Measurements from ENCODE around the gene ZXDC.

The ZXDC gene

DNA sequence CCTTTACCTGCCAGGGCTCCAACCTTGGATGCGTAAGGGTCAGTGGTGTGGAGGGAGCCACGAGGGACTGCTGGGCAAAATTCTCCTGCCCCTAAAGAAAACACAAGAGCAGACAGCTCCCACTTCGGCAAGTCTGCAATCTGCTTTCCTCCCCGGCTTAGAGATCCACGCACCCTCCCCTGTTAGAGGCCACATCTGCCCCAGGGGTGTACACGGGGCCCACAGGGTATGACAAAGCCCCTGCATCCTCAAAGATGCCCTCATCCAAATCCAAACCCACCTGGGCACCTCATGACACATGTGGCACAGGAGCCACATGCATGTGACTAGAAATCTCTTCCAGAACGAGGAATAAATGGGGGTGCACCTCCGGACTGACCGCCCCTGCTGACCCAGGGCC lies 25.5 kb downstream of the ZXDC start:
- DNase-seq, result no peak

GRCh38 chr3:126449621-126450051 lies 26.1 kb downstream of the ZXDC start:
- no peak for DNase-seq

DNA sequence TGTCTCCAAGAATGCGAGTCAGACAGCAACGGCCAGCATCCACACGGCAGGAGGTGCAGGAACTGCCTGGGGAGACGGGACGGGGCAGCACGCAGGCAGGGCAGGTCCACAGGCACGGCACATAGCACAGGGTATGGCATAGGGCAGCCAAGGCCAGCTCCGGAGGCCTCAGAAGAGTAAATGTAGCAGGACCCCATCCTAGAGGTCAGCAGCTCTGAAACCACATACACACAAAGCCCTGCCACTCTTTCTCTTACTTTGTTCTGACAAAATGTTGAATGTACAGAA lies 26.9 kb downstream of the ZXDC start:
- DNase-seq, result no peak

DNA sequence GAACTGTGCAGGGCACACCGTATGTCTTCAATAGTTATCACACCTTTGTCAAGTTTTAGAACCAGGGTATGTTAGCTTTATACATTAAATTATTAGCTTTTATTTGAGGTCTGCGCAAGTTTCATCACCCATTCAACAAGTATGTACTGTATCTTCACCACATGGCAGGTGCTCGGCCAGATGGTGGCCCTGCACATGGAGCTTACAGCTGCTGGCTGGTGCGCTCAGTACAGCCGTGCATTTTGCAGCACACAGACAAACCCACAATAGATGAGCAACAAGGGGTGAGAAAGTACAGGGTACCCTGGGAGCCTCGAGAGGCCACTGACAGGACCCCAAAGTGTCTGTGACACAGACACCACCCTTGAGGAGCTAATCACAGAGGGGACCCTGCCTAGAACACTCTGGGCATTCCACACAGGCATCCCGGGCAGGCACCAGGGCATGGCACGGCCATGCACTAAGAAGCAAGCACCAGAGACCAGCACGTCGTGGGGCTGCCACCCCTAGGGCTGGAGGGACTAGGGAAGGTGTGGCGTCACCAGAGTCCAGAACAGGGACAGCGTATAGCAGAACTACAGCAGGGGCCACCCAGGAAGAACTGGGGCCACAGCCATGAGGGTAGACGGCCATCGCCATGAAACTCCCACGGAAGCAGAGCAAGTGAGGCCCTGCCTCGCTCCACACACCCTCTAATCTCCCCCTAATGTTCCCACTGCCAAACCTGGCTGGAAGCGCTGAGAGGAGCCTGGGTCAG lies 27.4 kb downstream of the ZXDC start:
- DNase-seq, result no peak

DNA sequence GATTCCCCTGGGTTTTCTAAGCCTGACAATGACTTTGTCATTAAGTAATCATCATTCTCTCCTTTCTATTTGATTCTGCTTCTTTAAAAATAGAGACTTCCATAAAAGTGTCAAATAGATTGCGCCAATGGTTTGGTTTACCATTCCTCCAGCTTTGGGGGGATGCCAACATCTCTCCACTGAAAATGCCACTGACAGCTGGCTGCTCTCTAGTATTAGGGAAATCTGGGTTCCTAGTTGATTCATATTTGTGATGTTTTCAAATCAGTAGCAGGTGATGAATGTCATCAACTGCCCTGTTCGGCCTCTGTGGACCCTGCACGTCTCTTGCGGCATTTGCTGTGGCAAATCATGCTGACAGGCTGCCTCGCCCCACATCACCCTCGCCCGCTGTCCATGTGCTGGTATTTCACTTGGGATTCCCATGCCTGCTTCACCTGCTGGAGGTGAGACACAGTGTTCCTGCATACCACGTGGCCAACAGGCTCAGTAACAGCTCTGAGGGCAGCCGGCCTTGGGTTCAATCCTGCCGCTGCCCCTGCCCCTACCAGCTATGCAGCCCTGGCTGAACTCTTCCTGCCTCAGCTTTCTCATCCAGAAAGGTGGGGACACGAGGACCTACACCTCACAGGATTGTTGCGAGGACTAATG lies 28.1 kb downstream of the ZXDC start:
- no peak for DNase-seq

- DNase-seq, result no peak
These were observed 28.9 kb downstream of the ZXDC start for GRCh38 chr3:126446791-126447190.

- DNase-seq, result no peak
These were observed 29.4 kb downstream of the ZXDC start for GRCh38 chr3:126446301-126446700.

DNA sequence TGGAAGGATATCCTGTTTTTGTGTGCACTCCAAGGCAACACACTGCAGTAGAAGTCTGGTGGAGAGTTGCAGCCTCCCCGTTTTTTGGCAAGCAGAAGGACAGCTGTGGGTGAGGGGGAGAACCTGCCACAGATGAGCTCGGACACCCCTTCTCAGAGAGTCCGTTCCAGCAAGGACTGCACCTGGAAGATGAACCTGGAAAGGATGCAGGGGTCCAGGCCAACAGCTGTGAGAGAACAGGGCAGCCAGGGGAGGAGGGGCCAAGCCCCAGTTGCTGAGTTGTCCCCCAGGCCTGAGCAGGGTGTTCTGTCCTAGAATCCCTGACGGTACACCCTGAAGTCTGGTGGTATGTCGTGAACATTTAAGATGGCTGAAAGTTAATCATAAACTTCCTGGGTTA lies 30.2 kb downstream of the ZXDC start:
- no peak for DNase-seq

DNA sequence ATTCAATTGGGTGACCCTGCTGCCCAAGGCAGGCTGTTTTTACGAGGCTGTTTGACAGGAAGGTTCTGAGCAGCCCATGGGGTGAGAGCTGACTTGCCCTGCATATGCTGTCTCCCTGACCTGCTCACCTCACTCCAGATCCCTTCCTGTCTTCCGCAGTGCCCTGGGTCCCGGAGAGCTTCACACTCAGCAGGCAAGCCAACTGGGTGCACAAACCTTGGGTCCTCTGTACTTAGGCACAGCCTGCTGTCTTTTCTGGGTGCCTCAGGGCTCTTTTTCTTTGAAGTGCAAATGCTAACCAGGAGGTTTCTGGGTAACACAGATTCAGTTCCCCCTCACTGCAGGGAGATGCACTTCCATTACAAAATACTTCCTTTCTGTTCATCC lies 32.8 kb downstream of the ZXDC start:
- DNase-seq, result no peak

DNA sequence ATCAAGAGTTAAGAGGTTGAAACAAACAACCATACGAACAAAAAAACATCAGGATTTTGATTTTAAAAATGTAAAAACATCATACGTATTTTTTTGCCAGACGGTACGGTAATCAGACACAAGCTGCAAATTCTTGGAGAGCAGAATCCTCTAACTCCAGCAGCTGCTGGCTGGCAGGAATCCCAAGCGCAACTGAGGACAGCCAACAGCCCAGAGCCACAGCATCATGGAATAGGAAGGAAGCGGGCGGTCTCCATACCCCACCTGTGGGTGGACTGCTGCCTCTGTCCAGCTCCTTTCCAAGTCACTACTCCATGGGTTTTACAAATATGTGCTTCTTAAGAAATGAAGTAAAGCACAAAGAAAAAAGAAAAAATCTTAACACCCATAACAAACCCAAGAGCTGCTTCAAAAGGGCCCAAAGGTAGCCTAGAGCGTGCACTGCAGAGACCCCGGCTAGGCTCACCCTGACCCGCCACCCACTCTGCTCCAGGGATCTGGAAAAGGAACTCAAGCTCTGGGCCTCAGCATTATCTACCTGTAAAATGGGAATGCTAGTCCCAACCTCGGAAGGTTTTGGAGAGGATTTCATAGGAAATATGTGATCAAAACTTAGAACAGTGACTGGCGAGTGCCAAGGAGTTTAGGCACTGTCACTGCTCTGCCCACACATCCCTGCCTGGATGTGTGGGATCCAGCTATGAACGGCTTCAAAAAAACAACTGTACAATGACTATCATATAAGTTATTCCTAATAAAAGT lies 33.4 kb downstream of the ZXDC start:
- DNase-seq, result peak in 1 of 2 experiments; percentile 47

- no peak for DNase-seq
These were observed 34.3 kb downstream of the ZXDC start for GRCh38 chr3:126441256-126441880.

DNA sequence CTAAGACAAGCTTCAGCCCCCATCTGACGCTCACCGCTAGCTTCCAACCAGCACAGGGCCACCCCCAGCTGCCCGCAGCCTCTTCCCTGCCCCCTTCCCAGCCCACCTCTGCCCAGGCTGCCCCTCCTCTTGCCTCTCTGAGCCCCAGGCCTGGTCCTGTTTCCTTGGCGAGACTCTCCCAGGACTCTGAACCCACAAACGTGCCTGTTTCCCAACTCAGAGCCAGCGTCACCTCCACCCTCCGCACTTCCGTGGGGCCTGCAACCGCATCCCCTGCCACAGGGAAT lies 35.0 kb downstream of the ZXDC start:
- no peak for DNase-seq

DNA sequence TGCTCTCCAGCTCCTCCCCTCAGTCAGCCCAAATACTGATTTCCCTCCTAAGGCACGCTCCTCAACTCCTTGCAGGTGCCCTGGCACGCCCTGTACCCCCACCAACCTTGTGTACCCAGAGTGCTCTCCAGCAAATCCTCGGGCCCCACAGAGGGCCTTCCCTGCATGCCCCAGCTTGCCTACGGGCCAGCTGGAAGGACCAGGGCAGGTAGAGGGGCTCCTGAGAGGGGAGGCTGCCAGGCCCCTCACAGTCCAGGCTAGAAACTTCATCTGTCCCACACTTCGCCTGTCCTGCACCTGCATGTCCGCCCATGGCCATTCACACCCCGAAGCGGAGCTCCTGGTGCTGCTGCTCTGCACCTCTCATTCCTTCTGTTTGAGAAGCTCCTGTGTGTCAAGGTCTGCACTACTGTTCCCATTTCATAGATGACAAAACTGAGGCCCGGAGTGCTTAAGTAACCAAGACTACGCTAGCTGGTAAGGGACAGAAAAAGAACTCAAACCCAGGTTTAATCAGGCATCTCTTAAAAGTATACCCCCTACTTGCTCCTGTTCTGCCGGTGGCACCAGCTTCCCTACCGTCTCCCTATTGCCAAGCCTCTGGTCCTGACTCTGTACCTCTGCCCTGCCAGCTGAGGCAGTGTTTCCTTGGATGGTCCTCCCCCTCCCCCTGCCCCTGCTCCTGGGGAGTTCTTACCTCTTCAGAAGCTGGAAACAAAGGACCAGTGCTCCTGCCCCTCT lies 35.6 kb downstream of the ZXDC start:
- no peak for DNase-seq

DNA sequence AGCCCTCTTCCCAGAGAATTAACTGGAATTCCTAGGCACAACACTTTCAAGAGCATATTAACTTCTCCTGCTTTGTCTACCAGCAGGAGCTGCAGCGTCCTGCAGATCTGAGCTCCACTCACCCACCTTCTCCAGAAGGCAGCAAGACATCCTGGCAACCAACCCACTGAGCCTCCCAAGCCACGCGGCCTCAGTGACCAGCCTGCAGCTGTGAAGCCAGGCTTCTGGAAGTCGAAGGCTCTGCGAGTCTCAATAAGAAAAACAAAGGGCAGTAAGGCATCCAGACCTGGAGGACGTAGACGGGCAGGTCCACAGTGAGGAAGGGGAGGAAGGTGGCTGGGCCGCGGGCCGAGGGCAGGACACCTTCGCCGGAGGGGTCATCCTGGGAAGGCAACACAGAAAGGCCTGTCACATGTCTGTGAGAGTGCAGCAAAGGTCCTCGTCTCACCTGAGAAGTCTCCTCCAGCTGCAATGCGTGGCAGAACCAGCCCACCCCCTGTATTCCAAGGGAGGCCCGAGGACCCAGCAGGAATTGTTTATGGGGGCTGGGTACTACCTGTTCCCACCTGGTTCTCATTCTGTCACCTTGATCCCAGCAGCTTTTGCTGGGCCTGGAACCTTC lies 36.2 kb downstream of the ZXDC start:
- no peak for DNase-seq

GRCh38 chr3:126438746-126439145 lies 36.9 kb downstream of the ZXDC start:
- no peak for DNase-seq

GRCh38 chr3:126438186-126438585 lies 37.5 kb downstream of the ZXDC start:
- DNase-seq, result no peak

DNA sequence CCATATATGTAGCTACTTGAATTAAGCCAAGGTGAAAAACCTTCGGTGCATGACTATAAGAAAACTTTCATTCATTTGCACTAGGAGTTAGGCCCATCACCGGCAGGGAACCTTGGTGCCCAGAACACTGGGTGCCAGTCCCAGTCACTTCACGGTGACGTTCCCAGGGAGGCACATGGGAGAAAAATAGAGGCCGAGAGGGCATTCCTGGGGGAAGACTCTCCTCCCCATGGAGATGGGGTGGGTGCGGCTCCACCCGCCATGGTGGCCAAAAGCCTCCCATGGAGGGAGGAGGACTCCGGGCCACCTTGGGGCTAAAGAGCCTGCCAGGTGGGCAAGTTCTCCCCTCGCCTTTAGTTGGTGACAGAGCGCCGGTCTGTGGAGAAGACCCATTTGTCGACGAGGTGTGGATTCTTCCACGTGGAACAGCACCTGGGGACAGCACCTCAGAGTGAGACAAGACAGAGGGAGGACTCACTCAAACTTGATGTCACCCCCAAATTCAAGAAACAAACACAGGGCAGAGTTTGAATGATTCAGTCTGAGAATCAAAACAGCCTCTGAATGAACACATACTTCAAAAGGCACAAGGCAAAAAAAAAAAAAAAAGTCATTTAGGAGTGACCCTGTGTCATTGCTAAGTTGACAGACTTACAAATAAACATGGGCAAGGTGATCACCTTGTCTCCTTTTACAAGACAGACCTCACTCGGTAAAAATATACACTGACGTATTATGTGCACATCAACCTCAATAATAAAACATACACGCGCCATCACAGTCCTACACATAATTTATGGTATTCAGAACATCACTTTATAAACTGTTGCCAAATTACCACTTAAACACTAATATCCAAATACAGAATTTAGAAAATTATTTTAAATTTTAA lies 38.6 kb downstream of the ZXDC start:
- no peak for DNase-seq

DNA sequence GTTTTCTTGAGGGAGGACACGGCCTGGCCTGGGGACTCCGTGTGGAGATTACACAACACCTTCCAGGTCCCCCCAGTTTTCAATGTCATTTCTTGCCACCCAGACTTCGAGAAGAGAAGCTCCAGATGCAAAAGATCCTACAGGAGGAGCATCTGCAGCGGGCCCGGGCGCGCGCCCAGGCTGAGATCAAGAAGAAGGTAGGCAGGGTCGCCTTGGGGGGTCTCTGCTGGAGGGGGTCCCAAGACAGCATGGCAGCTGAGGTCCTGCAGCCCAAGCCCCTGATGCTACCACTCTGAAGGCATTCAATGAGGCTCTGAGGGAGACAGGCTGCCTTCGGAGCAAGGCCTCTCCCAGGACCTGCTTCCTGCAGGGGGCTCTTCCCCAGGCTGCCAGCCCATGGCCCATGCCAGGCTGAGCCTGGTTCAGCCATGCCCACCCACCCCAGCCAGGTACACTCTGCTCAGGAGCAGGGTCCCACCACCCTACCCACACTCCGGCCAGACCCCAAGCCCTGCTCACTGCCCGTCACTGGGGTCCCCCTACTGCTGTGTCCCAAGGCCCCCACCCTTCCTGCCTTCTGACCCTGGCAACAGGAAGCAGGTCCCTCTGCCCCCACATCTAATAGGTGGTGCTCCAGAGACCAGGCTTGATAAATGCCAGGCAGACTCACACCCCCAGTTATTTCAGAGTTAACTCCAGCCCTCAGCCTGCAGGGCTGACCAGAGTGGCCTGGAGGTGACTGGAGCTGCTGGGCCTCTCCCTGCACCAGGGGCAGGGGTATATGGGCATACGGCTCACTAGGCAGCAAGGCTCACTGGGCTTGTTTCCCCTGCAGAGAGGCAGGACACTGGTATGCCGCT lies 40.0 kb downstream of the ZXDC start:
- DNase-seq, result no peak

- DNase-seq, result no peak
These were observed 40.7 kb downstream of the ZXDC start for GRCh38 chr3:126434931-126435411.

DNA sequence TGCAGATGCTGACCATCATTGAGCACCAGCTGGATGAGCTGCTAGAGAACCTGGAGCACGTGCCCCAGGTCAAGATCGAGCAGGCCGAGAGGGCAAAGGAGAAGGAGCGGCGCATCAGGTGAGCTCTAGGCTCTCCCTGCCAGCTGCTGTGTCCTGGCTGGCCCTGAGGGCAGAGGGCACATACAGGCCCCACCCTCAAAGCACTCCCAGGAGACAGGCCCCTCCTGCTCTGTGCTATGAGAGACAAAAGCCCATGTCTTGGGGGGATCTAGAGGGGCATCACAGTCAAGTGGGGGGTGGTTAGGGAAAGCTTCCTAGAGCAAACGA lies 41.5 kb downstream of the ZXDC start:
- no peak for DNase-seq
